Neuron (in vitro differentiated cells): ENCODE measurements around the gene CNTNAP3B.
"Not testable (repeated sequence)": the region's sequence is repeated elsewhere in the genome, so short reads cannot be mapped to it uniquely, and the experiment has no call there.

Source experiments
- H2AFZ ChIP-seq: one replicate; pipeline ENCODE4 v1.6.1; 2013; ENCODE audit warnings: low read depth, mild to moderate bottlenecking, inconsistent platforms, low read length, moderate library complexity
- H3K27me3 ChIP-seq: one replicate; pipeline ENCODE4 v1.6.1; 2013; ENCODE audit warnings: low read length; ENCODE audit not compliant: insufficient read depth
- H3K36me3 ChIP-seq: one replicate; pipeline ENCODE4 v1.6.1; 2013; ENCODE audit warnings: low read length; ENCODE audit not compliant: insufficient read depth
- H3K4me1 ChIP-seq: one replicate; pipeline ENCODE4 v1.6.1; 2013; ENCODE audit warnings: low read length; ENCODE audit not compliant: insufficient read depth
- H3K4me3 ChIP-seq: 2 replicates; pipeline ENCODE4 v1.5.1; 2013; ENCODE audit warnings: mild to moderate bottlenecking, low read length, moderate library complexity
- H3K9me3 ChIP-seq: one replicate; pipeline ENCODE4 v1.6.1; 2013; ENCODE audit warnings: low read length

CNTNAP3B gene

DNA sequence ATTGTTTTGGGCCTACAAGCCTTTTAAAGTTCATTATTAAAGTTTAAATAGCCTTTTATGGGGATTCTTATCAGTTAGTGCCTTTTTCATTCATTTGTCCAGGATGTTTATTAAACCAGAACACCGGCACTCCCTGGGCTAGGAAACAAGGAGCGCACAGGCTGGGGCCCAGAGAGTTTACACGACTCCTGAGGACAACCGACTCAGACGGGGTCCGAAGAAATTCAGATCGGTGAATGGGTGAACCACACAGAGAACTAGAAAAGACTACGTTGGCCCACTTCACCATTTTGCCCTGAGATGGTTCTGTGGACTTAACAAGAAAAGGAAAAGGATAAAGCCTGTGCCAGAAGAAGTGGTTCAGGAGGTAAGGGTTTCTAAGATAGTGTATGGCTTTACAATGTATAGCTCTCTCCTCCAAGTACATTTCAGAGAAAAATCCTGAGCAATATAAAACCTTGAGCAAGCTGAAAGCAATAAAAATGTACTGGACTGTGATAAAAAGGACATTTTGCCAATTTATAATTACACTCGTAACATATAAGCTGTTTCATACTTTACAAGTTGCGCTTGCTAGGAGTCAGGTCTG, 84.7 kb downstream of the CNTNAP3B start:
- H3K36me3 ChIP-seq, H3K4me1 ChIP-seq, H3K4me3 ChIP-seq, H3K9me3 ChIP-seq, H2AFZ ChIP-seq, H3K27me3 ChIP-seq: not testable (repeated sequence)

DNA sequence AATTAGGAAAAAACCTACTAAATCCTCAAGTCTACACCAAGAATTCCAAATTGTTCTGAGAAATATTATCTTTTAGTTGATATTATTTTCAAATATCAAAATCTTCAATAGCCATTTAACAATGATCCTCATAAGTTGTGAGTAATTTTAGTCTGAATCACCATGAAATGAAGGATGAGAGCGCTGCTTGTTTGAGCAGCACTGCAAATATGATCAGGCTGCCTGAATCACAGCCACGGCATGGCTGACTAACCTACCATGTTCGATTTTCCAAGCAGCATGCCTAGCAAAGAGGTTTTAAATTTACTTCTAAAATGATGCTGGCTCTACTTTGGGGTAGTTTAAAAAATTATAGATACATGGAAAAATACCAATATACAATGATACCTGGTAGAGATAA, 95.7 kb downstream of the CNTNAP3B start:
- not testable (repeated sequence) for H3K27me3 ChIP-seq, H3K4me1 ChIP-seq, H2AFZ ChIP-seq, H3K9me3 ChIP-seq, H3K4me3 ChIP-seq, H3K36me3 ChIP-seq

DNA sequence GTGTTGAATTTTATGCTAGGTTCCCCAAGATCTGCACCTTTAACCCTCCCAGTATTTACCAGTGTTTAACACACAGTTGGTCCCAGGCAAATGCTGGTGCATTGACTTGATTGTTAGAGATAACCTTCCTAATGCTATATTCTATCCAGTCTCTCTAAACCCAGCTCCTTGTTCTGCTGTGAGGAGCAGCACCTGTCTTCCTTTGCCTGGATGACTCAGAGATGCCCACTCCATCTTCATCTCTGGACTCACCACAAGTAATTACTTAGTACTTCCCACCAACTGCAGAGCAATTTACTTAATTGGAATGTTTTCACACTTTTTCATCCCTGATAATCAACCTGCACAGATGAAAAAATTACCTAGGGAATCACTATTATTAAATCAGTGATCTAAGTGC, 108.6 kb downstream of the CNTNAP3B start:
- not testable (repeated sequence) for H3K4me1 ChIP-seq, H3K4me3 ChIP-seq, H3K36me3 ChIP-seq, H3K9me3 ChIP-seq, H3K27me3 ChIP-seq, H2AFZ ChIP-seq

DNA sequence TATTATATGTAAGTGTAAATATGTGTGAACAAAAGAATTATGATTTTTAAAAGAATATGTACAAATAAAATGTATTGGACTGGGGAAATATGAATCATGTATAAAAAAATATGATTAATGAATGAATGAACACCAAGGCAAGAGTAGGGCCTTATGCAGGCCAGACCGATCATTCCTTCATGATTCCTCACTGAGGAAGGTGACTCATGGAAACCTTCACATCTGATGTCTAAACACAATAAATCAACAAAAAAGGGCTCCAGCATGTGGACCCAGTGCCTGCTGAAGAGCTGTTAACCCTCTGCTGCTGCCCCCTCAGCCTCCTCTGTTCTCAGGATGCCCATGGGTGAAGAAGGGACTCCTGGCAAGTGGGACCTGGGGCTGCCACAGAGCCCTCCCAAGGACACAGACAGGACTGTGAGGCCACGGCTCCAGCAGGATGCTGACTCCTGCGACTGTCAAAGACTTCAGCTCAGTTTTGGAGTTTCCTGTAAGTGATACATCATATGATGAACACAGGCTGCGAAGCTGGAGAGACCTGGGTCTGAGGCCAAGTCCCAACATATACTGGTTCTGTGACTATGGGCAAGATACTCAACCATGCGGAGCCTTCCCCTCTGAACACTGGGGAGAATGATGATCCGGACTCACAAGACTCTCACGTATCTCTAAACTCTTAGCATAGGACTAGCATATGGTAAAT, 110.9 kb downstream of the CNTNAP3B start:
- H2AFZ ChIP-seq, H3K4me3 ChIP-seq, H3K36me3 ChIP-seq, H3K27me3 ChIP-seq, H3K4me1 ChIP-seq, H3K9me3 ChIP-seq: not testable (repeated sequence)

DNA sequence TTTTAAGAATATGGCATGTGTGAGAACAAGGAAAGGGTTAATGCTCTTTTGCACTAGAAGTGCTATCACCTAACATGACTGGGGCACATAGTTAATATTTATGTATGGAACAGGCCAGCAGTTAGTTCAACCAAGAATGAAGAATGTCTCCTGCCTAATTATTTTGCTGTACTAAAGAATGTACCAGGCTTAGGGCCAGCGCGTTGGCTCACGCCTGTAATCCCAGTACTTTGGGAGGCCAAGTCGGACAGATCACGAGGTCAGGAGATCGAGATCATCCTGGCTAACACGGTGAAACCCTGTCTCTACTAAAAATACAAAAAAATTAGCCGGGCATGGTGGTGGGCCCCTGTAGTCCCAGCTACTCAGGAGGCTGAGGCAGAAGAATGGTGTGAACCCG, 114.9 kb downstream of the CNTNAP3B start:
- not testable (repeated sequence) for H3K27me3 ChIP-seq, H3K4me1 ChIP-seq, H3K9me3 ChIP-seq, H3K4me3 ChIP-seq, H2AFZ ChIP-seq, H3K36me3 ChIP-seq

DNA sequence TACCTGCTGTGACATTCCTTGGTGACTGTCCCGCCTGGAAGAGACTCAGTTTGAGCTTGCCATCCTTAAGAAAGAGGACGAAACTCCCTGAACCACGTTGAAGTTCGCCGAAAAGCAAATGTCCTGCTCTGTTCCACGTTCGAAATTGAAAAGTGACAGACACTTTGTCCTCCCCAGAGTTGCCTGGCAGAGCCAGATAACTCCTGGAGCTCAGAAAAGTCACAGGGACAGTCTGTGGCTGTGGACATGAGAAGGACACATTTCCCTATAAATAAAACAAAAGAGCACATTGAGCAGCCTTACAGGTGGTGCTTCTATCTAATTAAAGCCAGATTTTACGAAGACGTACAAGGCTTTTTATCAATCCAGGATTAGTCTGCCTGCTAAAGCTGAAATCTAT, 137.6 kb downstream of the CNTNAP3B start:
- not testable (repeated sequence) for H3K27me3 ChIP-seq, H3K9me3 ChIP-seq, H3K36me3 ChIP-seq, H3K4me1 ChIP-seq, H2AFZ ChIP-seq, H3K4me3 ChIP-seq

DNA sequence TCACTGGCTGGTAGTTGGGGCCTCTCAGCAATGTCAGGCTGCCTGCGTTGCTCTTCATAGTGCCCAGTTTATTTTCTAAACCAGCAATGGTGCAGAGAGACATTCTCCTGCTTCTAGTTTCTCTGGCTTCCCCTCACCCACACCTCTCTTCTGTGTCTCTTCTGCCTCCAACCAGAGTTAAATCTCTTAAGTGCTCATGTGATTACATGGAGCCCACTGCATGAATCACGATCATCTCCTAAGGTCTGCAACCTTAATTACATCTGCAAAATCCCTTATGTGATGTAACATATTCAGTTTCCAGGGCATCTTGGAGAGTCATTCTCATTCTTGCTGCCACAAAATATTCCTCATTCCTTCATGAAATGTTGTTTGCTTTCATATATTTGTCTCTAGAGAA, 149.0 kb downstream of the CNTNAP3B start:
- H3K4me1 ChIP-seq, H3K9me3 ChIP-seq, H3K36me3 ChIP-seq, H3K27me3 ChIP-seq, H3K4me3 ChIP-seq, H2AFZ ChIP-seq: not testable (repeated sequence)

DNA sequence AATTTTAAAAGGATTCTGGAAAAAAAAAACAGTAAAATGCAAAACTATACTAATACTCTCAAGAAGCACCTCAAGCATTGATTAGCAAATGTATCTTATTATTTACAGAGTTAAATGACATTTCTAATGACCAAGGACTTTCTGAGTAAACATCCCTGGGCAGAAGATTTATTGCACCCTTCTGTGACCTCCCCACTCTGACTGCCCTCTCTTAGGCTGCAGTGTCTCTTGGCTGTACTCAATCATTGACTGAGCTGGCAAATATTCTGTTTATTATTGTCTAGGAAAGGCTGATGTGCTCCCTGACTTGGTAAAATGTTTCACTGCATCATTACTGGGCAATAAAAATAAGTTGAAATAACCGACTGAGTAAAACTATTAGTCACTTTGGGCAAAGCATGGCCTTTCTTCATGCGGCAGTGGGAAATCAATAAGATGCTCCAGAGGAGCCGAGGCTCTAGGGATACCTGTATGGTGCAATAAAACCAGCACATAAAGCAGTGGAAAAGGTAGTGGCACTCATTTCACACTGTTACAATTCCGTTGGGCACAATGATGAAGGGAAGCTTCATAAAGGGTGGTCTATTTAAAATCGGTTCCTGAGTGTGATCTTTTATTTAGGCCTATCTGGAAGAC, 151.1 kb downstream of the CNTNAP3B start:
- H3K36me3 ChIP-seq, H3K27me3 ChIP-seq: not testable (repeated sequence)

DNA sequence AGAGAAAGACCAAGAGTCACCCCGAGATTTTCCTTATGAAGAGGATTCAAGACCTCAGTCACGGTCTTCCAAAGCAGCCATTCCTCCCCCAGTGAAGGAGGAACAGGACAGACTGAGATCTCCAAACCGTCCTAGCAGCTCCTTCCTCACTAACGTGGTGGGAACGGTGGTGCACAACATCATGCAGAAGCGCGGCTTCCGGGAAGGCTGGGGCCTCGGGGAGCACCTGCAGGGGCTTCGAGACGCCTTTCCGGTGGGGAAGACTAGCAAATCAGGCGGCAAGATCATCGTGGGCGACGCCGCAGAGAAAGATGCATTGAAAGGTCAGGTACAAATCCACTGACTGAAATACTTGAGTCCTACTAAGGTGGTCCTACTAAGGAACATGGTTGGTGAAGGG, 154.3 kb downstream of the CNTNAP3B start:
- H2AFZ ChIP-seq, H3K4me1 ChIP-seq, H3K4me3 ChIP-seq, H3K9me3 ChIP-seq, H3K36me3 ChIP-seq, H3K27me3 ChIP-seq: not testable (repeated sequence)

More for the DNA sequence above, 151.1 kb downstream of the CNTNAP3B start:
- not testable (repeated sequence) for H3K4me1 ChIP-seq, H2AFZ ChIP-seq, H3K9me3 ChIP-seq, H3K4me3 ChIP-seq

DNA sequence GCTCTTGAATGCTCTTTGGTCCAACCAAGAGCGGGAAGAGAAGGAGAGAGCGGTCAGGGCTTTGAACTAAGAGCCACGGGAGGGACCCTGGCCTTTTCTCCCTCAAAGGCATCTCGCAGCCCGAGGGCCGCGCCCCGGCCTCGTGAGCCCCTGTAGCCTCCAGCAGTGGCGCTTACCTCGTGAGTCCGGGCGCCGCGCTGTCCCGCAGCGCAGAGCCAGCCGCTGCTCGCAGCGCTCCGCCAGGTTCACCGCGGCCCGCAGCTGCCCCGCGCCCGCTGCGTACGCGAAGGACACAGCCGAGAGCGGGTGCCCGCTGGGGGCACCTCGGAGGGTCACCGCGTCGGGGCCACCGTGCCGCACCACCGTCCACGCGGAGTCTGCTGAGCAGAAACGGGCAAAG, 176.2 kb downstream of the CNTNAP3B start:
- H3K4me3 ChIP-seq, H3K9me3 ChIP-seq, H3K4me1 ChIP-seq, H3K36me3 ChIP-seq, H2AFZ ChIP-seq, H3K27me3 ChIP-seq: not testable (repeated sequence)

DNA sequence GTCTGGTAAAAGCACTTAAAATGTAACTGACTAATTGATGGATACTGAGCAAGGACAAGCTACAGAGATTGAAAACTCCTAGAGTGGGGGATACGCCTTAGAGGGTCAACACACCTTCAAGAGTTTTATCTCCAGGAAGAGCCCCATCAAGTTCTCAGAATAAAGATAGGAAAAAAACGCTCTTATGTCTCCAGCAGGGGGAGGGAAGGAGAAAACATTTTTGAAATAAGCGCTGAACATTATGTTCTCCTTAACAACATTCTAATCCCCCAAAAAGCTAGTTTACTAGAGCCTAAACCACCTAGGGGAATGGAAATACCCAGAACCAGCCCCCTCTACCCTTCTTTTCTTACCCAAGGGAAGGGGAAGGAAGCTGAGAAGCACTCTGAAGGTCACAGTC, 187.5 kb downstream of the CNTNAP3B start:
- not testable (repeated sequence) for H3K4me1 ChIP-seq, H3K4me3 ChIP-seq, H3K9me3 ChIP-seq, H3K27me3 ChIP-seq, H3K36me3 ChIP-seq, H2AFZ ChIP-seq

DNA sequence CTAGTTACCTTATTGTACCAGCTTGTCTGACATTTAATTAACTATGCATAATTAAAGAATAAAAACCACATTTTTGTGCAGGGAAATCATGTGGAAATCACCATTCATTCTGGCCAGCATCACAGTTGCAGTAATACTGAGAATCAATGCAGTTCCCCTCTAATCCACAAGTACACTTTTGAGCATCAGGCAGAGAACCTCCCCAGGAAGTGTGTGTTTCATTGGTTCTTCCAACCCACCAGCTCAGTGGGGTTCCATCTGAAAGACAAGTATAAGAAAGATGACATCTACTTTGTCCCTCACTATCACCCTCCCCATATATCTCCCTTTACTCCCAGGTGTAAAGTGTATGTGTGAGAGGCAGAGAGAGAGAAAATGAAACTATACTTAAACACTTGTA, 191.1 kb downstream of the CNTNAP3B start:
- not testable (repeated sequence) for H3K27me3 ChIP-seq, H3K36me3 ChIP-seq, H3K9me3 ChIP-seq, H3K4me1 ChIP-seq, H3K4me3 ChIP-seq, H2AFZ ChIP-seq

DNA sequence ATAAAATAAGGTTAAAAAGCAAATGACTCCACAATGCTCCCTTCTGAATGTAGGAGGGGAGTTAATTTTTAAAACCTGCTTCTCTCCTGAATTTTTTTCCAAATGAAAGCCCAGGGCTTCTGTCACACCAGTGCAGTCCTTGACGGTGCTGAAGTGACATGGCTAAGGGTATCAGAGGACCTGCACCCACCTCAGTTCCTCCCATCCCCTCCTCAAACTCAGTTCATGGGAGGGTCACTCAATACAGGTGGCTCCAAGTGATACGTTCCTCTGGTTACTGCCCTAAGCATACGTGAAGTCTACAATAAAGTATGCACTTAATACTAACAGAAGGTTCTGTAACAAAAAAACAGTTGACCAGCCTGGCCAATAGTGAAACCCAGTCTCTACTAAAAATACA, 193.5 kb downstream of the CNTNAP3B start:
- H3K4me3 ChIP-seq, H3K4me1 ChIP-seq: not testable (repeated sequence)

DNA sequence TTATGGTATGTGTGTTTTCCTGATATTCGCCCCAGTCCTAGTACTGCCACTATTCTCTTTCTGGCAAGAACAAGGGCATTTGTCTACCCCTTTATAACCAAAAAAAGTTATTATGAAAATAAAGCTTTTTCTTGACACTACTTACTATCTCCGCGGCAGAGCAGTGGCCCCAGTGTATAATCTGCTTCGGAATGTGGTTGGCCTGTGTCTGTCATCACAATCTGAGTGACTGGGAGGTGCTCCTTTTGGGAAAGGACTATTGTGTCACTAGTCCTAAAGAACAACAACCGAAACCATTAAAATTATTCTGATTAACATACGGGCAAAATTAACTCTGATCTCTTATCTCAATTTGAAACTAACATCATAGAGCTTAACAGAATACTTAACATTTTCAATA, 200.1 kb downstream of the CNTNAP3B start:
- not testable (repeated sequence) for H3K36me3 ChIP-seq

More for the DNA sequence above, 193.5 kb downstream of the CNTNAP3B start:
- H3K36me3 ChIP-seq, H2AFZ ChIP-seq, H3K9me3 ChIP-seq, H3K27me3 ChIP-seq: not testable (repeated sequence)

More for the DNA sequence above, 200.1 kb downstream of the CNTNAP3B start:
- not testable (repeated sequence) for H2AFZ ChIP-seq, H3K27me3 ChIP-seq, H3K4me3 ChIP-seq, H3K4me1 ChIP-seq, H3K9me3 ChIP-seq
